ENCODE results near the gene RPL3.

DNA sequence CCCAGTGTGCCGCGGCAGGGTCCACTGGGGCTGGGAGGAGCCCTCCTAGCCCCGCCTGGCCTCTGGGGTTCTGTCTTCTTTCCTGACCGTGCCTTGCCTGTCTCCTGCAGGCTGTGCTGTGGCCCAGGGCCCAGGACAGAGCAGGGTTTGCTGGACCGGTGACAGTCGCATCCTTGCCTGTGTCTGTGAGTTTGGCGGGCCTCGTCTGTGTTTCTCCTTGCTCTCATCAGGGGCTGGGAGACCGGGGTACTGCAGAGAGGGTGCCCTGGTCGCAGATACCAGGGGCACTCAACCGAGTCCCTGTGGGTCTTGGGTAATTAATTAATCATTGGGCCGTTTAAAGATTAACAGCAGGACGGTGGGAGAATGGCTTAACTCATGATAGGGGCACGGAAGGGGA is 29.9 kb downstream of the RPL3 start:
- TF ChIP-seq, protein P1, sequence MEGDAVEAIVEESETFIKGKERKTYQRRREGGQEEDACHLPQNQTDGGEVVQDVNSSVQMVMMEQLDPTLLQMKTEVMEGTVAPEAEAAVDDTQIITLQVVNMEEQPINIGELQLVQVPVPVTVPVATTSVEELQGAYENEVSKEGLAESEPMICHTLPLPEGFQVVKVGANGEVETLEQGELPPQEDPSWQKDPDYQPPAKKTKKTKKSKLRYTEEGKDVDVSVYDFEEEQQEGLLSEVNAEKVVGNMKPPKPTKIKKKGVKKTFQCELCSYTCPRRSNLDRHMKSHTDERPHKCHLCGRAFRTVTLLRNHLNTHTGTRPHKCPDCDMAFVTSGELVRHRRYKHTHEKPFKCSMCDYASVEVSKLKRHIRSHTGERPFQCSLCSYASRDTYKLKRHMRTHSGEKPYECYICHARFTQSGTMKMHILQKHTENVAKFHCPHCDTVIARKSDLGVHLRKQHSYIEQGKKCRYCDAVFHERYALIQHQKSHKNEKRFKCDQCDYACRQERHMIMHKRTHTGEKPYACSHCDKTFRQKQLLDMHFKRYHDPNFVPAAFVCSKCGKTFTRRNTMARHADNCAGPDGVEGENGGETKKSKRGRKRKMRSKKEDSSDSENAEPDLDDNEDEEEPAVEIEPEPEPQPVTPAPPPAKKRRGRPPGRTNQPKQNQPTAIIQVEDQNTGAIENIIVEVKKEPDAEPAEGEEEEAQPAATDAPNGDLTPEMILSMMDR (IDR thresholded peaks at IDR 0.05): no peak
- TF ChIP-seq POLR2AphosphoS5 (IDR thresholded peaks at IDR 0.05): no peak
